ENCODE data around the gene AMN1. TPM values are rescaled to one million over a fixed set of nuclear protein-coding genes. Genes with fewer than 3 reads are reported as not detected.
"Not testable (repeated sequence)": the region's sequence is repeated elsewhere in the genome, so short reads cannot be mapped to it uniquely, and the experiment has no call there.

The AMN1 gene
- total RNA-seq, 3 donors from 2014 or later = 3.1 to 7.3 (median 3.2) TPM

DNA sequence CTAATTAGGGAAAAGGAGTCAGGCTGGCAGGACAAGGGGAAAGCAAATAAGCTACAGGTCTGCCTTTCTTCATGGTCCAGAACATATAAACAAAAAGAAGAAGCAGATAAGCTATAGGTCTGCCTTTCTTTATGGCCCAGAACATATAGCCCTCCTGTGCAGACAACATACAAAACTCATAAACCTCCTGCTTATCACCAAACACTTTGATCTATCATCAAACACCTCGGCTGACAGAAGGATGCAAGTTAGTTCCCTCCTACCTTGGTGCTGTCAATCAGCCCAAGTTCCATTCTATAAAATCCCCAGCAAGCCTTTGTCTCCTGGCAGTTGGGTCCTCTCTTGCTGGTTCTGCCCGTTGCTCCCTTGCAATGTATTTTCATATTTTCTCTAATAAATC is 23.2 kb downstream of the AMN1 start:
- no peak overlapping the region for H3K4me3 ChIP-seq
- DNase-seq = no peak
- no peaks in the 10 kb centered on the region for H3K36me3 ChIP-seq (ENCODE audit: low read depth)
- TF ChIP-seq, protein P1, sequence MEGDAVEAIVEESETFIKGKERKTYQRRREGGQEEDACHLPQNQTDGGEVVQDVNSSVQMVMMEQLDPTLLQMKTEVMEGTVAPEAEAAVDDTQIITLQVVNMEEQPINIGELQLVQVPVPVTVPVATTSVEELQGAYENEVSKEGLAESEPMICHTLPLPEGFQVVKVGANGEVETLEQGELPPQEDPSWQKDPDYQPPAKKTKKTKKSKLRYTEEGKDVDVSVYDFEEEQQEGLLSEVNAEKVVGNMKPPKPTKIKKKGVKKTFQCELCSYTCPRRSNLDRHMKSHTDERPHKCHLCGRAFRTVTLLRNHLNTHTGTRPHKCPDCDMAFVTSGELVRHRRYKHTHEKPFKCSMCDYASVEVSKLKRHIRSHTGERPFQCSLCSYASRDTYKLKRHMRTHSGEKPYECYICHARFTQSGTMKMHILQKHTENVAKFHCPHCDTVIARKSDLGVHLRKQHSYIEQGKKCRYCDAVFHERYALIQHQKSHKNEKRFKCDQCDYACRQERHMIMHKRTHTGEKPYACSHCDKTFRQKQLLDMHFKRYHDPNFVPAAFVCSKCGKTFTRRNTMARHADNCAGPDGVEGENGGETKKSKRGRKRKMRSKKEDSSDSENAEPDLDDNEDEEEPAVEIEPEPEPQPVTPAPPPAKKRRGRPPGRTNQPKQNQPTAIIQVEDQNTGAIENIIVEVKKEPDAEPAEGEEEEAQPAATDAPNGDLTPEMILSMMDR (IDR thresholded peaks at IDR 0.05) = no peak
- no peak for ATAC-seq
- no peaks in the 10 kb centered on the region for H3K4me1 ChIP-seq (ENCODE audit: low read depth)
- intact Hi-C loops (cut with DNase I, micrococcal nuclease) = no loop called here
- H3K9me3 ChIP-seq = peaks cover 20% of the 10 kb centered on the region

DNA sequence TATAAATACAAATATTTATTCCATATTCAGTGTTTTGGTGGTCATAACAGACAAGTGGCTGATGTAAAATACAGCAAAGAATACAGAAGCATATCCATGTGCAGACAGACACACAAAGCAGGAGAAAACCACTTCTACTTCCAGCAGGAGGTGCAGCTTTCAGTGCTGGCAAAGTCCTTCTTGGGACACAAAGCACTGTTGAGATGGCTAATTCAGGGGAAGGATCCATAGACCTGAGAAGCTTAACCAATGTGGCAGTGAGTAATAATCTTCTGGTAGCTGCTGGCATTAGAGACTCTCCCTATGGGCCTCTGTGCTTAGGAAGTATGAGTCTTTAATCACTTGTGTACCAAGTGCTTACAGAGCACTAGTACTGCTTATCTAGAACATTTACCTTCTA is 26.8 kb downstream of the AMN1 start:
- ATAC-seq (no peak), DNase-seq (no peak)
- Histone ChIP-seq H3K36me3 (ENCODE audit: low read depth) (no peaks in the 10 kb centered on the region), H3K9me3 (no peaks in the 10 kb centered on the region), H3K4me3 (no peak overlapping the region), H3K4me1 (ENCODE audit: low read depth) (no peaks in the 10 kb centered on the region)
- intact Hi-C loops (cut with DNase I, micrococcal nuclease) = no loop called here
- TF ChIP-seq, protein P1 (IDR thresholded peaks at IDR 0.05) = no peak

DNA sequence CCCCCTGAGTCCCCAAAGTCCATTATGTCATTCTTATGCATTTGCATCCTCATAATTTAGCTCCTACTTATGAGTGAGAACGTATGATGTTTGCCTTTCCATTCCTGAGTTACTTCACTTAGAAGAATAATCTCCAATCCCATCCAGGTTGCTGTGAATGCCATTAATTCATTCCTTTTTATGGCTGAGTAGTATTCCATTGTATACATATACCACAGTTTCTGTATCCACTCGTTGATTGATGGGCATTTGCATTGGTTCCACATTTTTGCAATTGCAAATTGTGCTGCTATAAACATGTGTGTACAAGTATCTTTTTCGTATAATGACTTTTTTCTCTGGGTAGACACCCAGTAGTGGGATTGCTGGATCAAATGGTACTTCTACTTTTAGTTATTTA is 38.9 kb downstream of the AMN1 start:
- not testable (repeated sequence) for H3K9me3 ChIP-seq; ATAC-seq; DNase-seq; H3K36me3 ChIP-seq (ENCODE audit: low read depth); H3K4me3 ChIP-seq; H3K4me1 ChIP-seq (ENCODE audit: low read depth)
- intact Hi-C loops (cut with DNase I, micrococcal nuclease) = loop anchor here in 1 of 2 donors (10.0 kb wide), 1 partner anchor 275 kb away; no protein-coding TSS in a partner anchor

DNA sequence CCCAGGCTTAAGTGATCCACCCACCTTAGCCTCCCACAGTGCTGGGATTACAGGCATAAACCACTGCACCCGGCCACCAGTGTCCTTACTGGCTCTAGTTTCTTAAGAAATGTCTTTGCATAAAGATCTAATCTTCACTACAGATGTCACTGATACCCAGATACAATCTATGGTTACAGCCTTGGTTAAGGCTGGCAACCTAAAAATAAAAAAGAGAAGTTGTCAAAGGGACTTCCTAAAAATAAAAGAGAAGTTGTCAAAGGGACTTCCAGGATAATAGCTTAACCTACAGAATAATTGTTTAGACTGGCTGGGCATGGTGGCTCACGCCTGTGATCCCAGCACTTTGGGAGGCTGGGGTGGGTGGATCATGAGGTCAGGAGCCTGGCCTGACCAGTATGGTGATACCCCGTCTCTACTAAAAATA is 41.7 kb downstream of the AMN1 start:
- TF ChIP-seq, protein P1 (IDR thresholded peaks at IDR 0.05) = no peak
- ATAC-seq (peak; percentile 40), DNase-seq (no peak)
- no peak overlapping the region for H3K4me3 ChIP-seq
- no peaks in the 10 kb centered on the region for H3K4me1 ChIP-seq (ENCODE audit: low read depth)
- no peaks in the 10 kb centered on the region for H3K36me3 ChIP-seq (ENCODE audit: low read depth)
- intact Hi-C loops (cut with DNase I, micrococcal nuclease) = loop anchor here in 1 of 2 donors (10.0 kb wide), 1 partner anchor 278 kb away; no protein-coding TSS in a partner anchor
- H3K9me3 ChIP-seq = peaks cover 28% of the 10 kb centered on the region

DNA sequence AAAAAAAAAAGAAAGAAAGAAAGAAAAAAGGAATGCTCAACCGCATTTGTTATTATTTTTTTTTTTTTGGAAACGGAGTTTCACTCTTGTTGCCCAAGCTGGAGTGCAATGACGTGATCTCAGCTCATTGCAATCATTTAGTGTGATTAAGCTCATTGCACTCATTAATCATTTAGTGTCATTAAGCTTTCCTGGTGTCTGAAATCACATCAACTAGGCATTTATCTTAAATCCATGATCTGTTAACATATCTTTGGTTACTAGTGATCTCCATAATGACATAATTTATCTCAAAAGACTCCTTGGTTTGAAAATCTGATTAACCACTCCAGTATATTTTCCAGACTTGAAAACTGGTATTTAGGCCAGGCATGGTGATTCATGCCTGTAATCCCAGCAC is 43.0 kb downstream of the AMN1 start:
- DNase-seq (no peak), ATAC-seq (no peak)
- TF ChIP-seq, protein P1 (IDR thresholded peaks at IDR 0.05) = no peak
- peaks cover 28% of the 10 kb centered on the region for H3K9me3 ChIP-seq
- H3K4me1 ChIP-seq (ENCODE audit: low read depth) = no peaks in the 10 kb centered on the region
- H3K36me3 ChIP-seq (ENCODE audit: low read depth) = no peaks in the 10 kb centered on the region
- no peak overlapping the region for H3K4me3 ChIP-seq
- intact Hi-C loops (cut with DNase I, micrococcal nuclease) = loop anchor here in 1 of 2 donors (10.0 kb wide), 1 partner anchor 279 kb away; no protein-coding TSS in a partner anchor

DNA sequence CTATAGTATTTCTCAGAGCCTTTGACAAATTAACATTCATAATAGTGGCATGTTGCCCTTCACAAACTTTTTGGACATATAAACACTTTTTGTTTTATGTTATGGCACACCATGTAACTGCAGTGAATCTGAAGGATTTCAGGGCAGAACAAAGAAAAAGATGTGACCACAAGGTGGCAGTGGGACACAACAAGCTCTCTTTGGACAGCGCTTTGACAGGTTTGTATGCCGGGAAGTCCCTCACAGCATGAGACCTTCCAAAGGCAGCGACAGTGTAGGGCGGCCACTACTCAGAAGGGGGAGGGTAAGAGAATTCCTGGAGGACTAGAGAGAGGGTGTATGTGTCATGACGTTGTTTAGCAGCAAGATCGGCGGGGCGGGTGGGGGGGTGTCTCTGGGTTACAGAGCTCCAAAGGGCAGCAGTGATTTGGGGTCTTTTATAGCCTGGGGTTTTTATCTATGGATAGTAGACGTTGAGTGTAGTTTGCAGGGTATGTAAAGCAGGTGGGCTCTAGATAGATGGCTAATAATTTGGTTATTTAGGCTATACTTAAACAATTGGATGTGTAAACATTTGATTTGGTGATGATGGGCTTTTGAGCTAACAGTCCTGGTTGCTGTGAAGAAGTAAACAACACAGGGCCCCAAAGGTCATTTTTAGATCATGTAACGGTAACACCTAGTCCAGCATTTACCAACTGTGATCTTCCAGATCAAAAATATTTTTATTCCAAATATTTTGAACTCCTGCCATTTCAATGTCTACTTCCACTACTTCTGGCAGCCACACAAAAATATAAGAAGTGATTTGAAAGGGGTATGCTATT is 46.5 kb downstream of the AMN1 start:
- Histone ChIP-seq H3K9me3 (peaks cover 28% of the 10 kb centered on the region), H3K36me3 (ENCODE audit: low read depth) (no peaks in the 10 kb centered on the region), H3K4me1 (ENCODE audit: low read depth) (no peaks in the 10 kb centered on the region), H3K4me3 (no peak overlapping the region)
- peak; percentile 96 for ATAC-seq
- TF ChIP-seq, protein P1 (IDR thresholded peaks at IDR 0.05) = no peak
- peak; percentile 53 to 85 (median 59) for DNase-seq
- intact Hi-C loops (cut with DNase I, micrococcal nuclease) = loop anchor here in 1 of 2 donors (5.0 to 10.0 kb wide), 2 partner anchors 282 to 625 kb away; no protein-coding TSS in a partner anchor

Measured in mucosa of descending colon (tissue), 3 donors.